C4-2B (cell line): Measurements from ENCODE around the gene FAM110C.

ENCODE experiments used
- H3K27ac ChIP-seq: fragments of 450-650 bp; 2 replicates; pipeline ENCODE4 v1.5.1; 2017
- CTCF ChIP-seq: fragments of 450-650 bp; conservative IDR thresholded peaks from 2 replicates; pipeline ENCODE4 v1.5.1; 2017; ENCODE audit warnings: mild to moderate bottlenecking
- ZFX ChIP-seq: fragments of 450-650 bp; IDR thresholded peaks from 2 replicates; pipeline ENCODE4 v1.6.1; 2017

Gene FAM110C

GRCh38 chr2:46471-47345 is at the start of gene FAM110C:
TSS of gene FAM110C (minus strand) at chr2:46505. CDS start at chr2:46385, 120 bp downstream.
- TF ChIP-seq ZFX = no peak
- no peak for TF ChIP-seq CTCF
- H3K27ac ChIP-seq = peak within 1 kb of the TSS; percentile 64

GRCh38 chr2:92326-92725 is 46.0 kb upstream of the FAM110C start:
- TF ChIP-seq CTCF (no peak), ZFX (no peak)
- no peak overlapping the region for H3K27ac ChIP-seq

GRCh38 chr2:90645-91312 is 44.5 kb upstream of the FAM110C start:
- H3K27ac ChIP-seq = no peak overlapping the region
- no peak for TF ChIP-seq ZFX
- TF ChIP-seq CTCF = no peak

DNA sequence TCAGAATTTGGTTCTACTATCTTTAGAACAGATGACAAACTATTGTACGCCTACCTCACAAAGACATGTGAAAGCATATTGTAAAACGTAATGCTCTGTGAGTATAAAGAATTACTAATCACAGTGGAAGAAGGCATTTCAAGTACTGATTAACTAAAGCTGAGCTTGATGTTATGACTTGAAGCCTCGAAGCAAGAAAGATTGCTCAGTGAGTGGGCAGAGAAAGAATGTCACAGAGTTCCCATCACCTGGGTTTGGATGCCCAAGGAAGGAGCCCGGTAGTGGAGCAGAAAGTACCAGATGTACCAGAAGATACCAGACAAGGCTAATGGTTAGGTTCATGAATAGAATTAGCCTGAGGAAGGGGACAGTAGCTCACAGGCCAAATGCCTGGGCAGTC is 39.5 kb upstream of the FAM110C start:
- no peak for TF ChIP-seq CTCF
- TF ChIP-seq ZFX = no peak
- no peak overlapping the region for H3K27ac ChIP-seq

DNA sequence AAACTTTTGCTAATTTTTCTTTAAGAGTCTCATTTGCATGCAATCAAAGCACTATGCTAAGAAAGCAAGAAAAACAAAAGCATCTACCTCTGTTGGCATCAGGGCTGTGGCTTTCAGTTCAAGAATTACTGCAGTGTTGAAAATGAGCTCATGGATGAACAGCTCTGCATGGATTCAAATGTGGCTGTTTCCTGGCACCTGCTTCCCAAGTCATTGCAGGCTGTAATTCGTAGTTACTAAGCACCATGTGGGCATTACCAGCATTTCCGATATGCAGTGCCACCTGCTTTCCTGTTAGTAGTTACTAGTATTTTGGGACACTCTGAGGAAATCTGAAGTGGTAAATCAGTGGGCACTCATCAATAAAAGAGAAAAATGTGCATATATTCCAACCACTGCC is 37.8 kb upstream of the FAM110C start:
- TF ChIP-seq CTCF = no peak
- no peak for TF ChIP-seq ZFX
- no peak overlapping the region for H3K27ac ChIP-seq

DNA sequence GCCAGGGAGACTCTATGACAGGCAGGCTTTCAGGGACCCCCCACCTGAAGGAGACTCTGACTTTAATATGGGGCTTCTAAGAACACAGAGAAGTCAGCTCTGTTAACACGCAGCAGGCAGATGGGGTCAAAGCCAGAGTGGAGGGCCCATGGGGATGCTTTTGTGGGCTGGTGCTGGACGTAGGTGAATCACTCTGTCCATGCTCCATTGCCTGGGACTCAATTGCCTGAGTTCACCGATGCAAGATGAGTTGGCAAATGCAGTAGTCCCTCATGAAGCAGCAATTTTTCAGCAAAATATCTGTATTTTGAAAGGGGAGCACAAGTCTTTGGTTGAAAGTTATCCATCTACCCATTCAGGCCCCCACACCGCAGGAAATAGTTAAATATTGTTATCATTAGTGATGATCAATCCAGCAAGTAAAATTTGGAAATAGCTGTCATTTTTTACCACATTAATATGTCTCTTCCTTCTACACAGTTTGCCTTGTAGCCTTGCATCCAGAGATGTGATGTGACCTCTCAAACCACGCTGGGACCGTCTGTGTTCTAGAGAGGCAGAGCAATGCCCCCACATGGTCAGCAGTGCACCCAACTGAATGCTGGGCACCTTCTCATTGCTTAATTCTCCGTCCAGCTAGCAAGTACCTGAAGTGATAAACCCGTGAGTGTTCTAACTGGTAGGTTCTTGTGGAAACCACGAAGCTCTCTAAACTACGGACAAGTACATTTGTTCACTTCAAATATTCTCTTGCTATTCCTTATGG is 34.8 kb upstream of the FAM110C start:
- TF ChIP-seq CTCF = no peak
- no peak for TF ChIP-seq ZFX
- H3K27ac ChIP-seq = no peak overlapping the region

DNA sequence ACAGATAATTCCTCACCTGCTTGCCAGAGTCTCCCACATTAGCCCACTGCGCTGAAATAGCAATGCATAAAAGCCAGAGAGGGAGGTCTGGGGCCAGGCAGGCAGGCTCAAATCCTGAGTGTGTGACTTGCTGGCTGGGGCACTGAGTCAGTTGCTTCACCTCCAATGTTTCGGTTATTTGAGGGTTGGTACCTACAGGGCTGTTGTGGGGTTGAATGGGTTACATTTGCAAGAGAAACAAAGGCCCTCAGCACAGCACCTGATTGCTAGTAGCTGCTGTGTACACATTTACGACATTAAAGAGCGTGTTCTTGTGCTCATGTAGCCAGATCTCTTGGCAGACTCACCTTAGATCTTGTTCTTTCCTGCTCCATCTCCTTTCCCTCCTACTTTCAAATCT is 34.1 kb upstream of the FAM110C start:
- TF ChIP-seq CTCF (no peak), ZFX (no peak)
- H3K27ac ChIP-seq = no peak overlapping the region
